CD4-positive, CD25-positive, alpha-beta regulatory T cell (primary cell): ENCODE measurements around the gene ZC3H4. TPM values are rescaled to one million over a fixed set of nuclear protein-coding genes. Genes with fewer than 3 reads are reported as not detected.

ENCODE experiments used
- ATAC-seq, 2 donors: fragments of 150-1000 bp; cut with Tn5 transposase; one replicate each; pipeline ENCODE4 v1.10.0; 2021; ENCODE audit warnings: low read depth in 2 of 2, moderate number of reproducible peaks in 2 of 2, moderate library complexity in 1 of 2
- DNase-seq, 3 donors: peaks; one replicate each; pipeline versions ENCODE4 v3.0.0 to v3.0.0-alpha.2; 2012 to 2022; ENCODE audit warnings: mixed read lengths in 1 of 3
- H3K27ac ChIP-seq: one replicate; pipeline ENCODE4 v1.7.0; 2013; ENCODE audit warnings: mild to moderate bottlenecking, low read length; ENCODE audit not compliant: insufficient read depth, poor library complexity, severe bottlenecking
- H3K27me3 ChIP-seq: one replicate; pipeline ENCODE4 v1.7.0; 2013; ENCODE audit warnings: low read length; ENCODE audit not compliant: control insufficient read depth, insufficient read depth
- H3K36me3 ChIP-seq: one replicate; pipeline ENCODE4 v1.7.0; 2013; ENCODE audit warnings: mild to moderate bottlenecking, low read length, moderate library complexity; ENCODE audit not compliant: control insufficient read depth, insufficient read depth
- H3K4me1 ChIP-seq: 2 replicates; pipeline ENCODE4 v1.7.0; 2013; ENCODE audit warnings: mild to moderate bottlenecking, low read length; ENCODE audit not compliant: insufficient read depth, control insufficient read depth, poor library complexity, severe bottlenecking
- H3K4me3 ChIP-seq: one replicate; pipeline ENCODE4 v1.7.0; 2013; ENCODE audit warnings: low read depth, mild to moderate bottlenecking, low read length, moderate library complexity
- H3K9me3 ChIP-seq, 2 experiments: 1 replicate in 1 of 2; 2 replicates in 1 of 2; pipeline ENCODE4 v1.7.0; 2013; ENCODE audit warnings: low read length in 2 of 2, mild to moderate bottlenecking in 1 of 2, moderate library complexity in 1 of 2; ENCODE audit not compliant: control insufficient read depth in 2 of 2
- H3K27ac Mint-ChIP-seq, 3 donors: one replicate each; pipeline ENCODE4 v1.8.0; 2020 to 2022; ENCODE audit warnings: mild to moderate bottlenecking in 3 of 3, mixed read lengths in 3 of 3, moderate library complexity in 2 of 3
- H3K27me3 Mint-ChIP-seq: one replicate; pipeline ENCODE4 v1.8.0; 2022; ENCODE audit warnings: mild to moderate bottlenecking, mixed read lengths
- H3K36me3 Mint-ChIP-seq: one replicate; pipeline ENCODE4 v1.8.0; 2020; ENCODE audit warnings: mixed read lengths
- H3K4me1 Mint-ChIP-seq, 4 donors: one replicate each; pipeline ENCODE4 v1.8.0; 2020 to 2022; ENCODE audit warnings: mixed read lengths in 4 of 4, mild to moderate bottlenecking in 1 of 4
- H3K4me3 Mint-ChIP-seq, 4 donors: one replicate each; pipeline ENCODE4 v1.8.0; 2020 to 2022; ENCODE audit warnings: mild to moderate bottlenecking in 4 of 4, mixed read lengths in 4 of 4, moderate library complexity in 3 of 4
- H3K9me3 Mint-ChIP-seq, 7 donors: one replicate each; pipeline ENCODE4 v1.8.0; 2020 to 2022; ENCODE audit warnings: mixed read lengths in 7 of 7, mild to moderate bottlenecking in 3 of 7, moderate library complexity in 2 of 7
- polyA plus RNA-seq, 4 donors: library from polyadenylated mRNA; unstranded; fragments of 300-500 nt; fragmentation: Illumina TruSeq; gene quantifications; one replicate each; pipeline ENCODE4 v1.2.3, GENCODE V29; 2021
- total RNA-seq: library from RNA; stranded (reverse); gene quantifications from one replicate; pipeline ENCODE4 v1.2.3, GENCODE V29; 2022

Gene ZC3H4
- total and polyA plus RNA-seq, 5 donors from 2014 or later = 0.58 to 84.7 (median 0.78) TPM

DNA sequence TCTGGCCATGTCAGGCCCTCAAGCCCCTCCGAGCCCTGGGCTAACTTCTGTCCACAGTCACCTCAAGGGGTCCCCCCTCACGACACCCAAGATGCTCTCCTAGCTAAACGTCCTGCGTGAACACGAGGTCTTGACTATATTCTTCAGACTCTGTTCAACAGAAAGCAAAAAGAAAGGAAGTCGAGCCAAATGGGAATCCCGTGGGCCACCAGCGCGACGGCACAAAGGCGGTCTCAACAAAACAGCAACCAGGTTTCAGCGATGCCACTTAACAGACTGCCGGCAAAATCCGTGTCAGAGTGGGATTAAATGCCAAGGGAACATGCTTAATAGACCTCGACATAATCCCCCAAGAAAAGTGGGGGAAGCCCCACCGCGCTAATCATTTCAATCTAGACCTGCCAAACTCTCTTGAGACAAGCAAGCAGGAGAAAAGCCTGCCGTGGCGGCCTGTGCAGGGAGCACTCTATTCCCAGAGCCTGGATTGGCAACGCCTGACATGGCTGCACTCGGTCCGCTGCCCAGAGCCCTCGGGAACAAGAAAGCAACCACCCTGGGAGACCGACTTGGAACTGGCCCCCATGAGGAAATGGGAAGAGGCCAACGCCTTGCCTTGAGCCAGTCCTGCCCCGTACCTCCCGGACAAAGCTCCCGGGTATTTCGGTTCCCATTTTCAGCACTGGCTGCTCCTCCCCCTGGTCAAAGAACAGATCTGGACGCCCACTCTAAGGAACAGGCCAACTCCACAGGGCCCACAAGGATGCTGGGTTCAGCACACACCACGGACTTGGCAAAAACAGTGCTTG lies 16.0 kb downstream of the ZC3H4 start:
- Histone ChIP-seq H3K9me3 (no peaks in the 10 kb centered on the region), H3K27me3 (no peaks in the 10 kb centered on the region), H3K4me3 (no peak overlapping the region), H3K27ac (no peak overlapping the region), H3K36me3 (peaks cover 7% of the 10 kb centered on the region), H3K4me1 (peaks cover 36% of the 10 kb centered on the region)
- H3K4me3 Mint-ChIP-seq = peak overlapping the region in 1 of 4 donors; percentile 35
- DNase-seq = no peak
- H3K27ac Mint-ChIP-seq = peak overlapping the region in 2 of 3 donors; percentile 66 to 92
- ATAC-seq = no peak
- peaks cover 16% of the 10 kb centered on the region for H3K36me3 Mint-ChIP-seq
- no peaks in the 10 kb centered on the region for H3K27me3 Mint-ChIP-seq
- no peaks in the 10 kb centered on the region for H3K9me3 Mint-ChIP-seq
- H3K4me1 Mint-ChIP-seq = peaks cover 5 to 76% (median 44%) of the 10 kb centered on the region in 4 donors

- Histone ChIP-seq H3K27me3 (no peaks in the 10 kb centered on the region), H3K4me1 (peaks cover 35% of the 10 kb centered on the region), H3K9me3 (no peaks in the 10 kb centered on the region), H3K27ac (no peak overlapping the region), H3K4me3 (no peak overlapping the region), H3K36me3 (peaks cover 15% of the 10 kb centered on the region)
- Mint-ChIP-seq H3K4me3 (peak overlapping the region in 2 of 4 donors; percentile 35 to 63), H3K36me3 (peaks cover 21% of the 10 kb centered on the region), H3K9me3 (no peaks in the 10 kb centered on the region), H3K27me3 (no peaks in the 10 kb centered on the region), H3K27ac (peak overlapping the region in 2 of 3 donors; percentile 66 to 92), H3K4me1 (peaks cover 5 to 73% (median 38%) of the 10 kb centered on the region in 4 donors)
- ATAC-seq (no peak), DNase-seq (no peak)
Observed at GRCh38 chr19:47096721-47097120, 16.9 kb downstream of the ZC3H4 start.

- no peaks in the 10 kb centered on the region for H3K27me3 Mint-ChIP-seq
- no peak for DNase-seq
- no peaks in the 10 kb centered on the region for H3K9me3 Mint-ChIP-seq
- no peak for ATAC-seq
- Histone ChIP-seq H3K4me3 (no peak overlapping the region), H3K27me3 (no peaks in the 10 kb centered on the region), H3K4me1 (peaks cover 35% of the 10 kb centered on the region), H3K9me3 (no peaks in the 10 kb centered on the region), H3K36me3 (peaks cover 15% of the 10 kb centered on the region), H3K27ac (peak overlapping the region; percentile 83)
- peaks cover 21% of the 10 kb centered on the region for H3K36me3 Mint-ChIP-seq
- H3K27ac Mint-ChIP-seq = peak overlapping the region; percentile 92 to 99 (median 96)
- peak overlapping the region in 2 of 4 donors; percentile 11 to 76 for H3K4me3 Mint-ChIP-seq
- peaks cover 5 to 73% (median 38%) of the 10 kb centered on the region in 4 donors for H3K4me1 Mint-ChIP-seq
Observed at GRCh38 chr19:47096100-47096704, 17.4 kb downstream of the ZC3H4 start.

- H3K36me3 ChIP-seq = peaks cover 21% of the 10 kb centered on the region
- peaks cover 5 to 70% (median 36%) of the 10 kb centered on the region in 4 donors for H3K4me1 Mint-ChIP-seq
- H3K4me1 ChIP-seq = peaks cover 35% of the 10 kb centered on the region
- DNase-seq = no peak
- no peak overlapping the region for H3K4me3 ChIP-seq
- peaks cover 25% of the 10 kb centered on the region for H3K36me3 Mint-ChIP-seq
- H3K27ac Mint-ChIP-seq = peak overlapping the region; percentile 92 to 99 (median 96)
- peak overlapping the region in 3 of 4 donors; percentile 10 to 76 (median 52) for H3K4me3 Mint-ChIP-seq
- no peak for ATAC-seq
- no peaks in the 10 kb centered on the region for H3K9me3 ChIP-seq
- no peaks in the 10 kb centered on the region for H3K27me3 Mint-ChIP-seq
- H3K27ac ChIP-seq = peak overlapping the region; percentile 83
- no peaks in the 10 kb centered on the region for H3K27me3 ChIP-seq
- no peaks in the 10 kb centered on the region for H3K9me3 Mint-ChIP-seq
Observed at GRCh38 chr19:47095476-47096099, 18.0 kb downstream of the ZC3H4 start.

DNA sequence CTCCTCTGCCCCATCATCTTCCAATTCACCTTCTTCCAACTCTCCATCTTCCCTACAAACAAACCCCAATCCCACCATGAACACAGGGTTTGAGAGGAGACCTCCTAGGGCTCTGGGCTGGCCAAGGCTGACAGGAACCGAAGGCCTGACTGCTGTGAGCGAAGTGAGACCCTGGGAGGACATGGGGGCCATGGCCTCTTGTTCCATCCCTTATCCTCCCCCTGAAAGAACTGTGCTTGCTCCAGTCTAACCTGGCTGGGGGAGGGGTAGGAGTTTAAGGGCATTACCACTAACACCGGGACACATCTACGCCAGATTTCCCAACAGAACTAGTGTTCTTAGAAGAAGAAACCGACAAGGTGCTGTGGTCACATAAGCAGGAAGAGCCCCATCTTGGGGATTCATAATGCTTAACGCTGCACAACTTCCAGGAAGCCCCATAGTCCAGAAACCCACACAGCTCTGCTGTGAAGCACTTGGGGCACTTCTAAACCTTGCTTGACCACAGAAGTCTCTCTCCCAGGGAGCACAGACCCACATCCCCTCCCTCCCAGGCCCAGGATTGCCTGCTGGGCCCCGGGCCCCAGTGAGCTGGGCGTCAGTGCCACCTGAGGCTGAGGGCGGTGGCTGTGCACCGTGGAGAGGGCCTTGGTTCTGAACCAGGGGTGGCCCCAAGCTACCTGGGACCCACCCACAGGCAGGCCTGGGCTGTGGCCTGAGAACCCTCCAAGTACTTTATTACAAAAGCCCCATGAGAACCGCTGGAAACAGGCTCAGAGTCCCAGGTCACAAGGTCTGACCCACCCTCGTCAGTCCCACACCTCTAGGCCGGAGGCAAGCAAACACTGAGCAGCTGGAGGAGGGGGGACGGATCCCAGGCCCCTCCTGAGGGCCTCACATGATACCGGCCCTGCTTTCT lies 18.8 kb downstream of the ZC3H4 start:
- Mint-ChIP-seq H3K27ac (peak overlapping the region; percentile 92 to 99 (median 96)), H3K9me3 (no peaks in the 10 kb centered on the region), H3K4me1 (peaks cover 5 to 66% (median 30%) of the 10 kb centered on the region in 4 donors), H3K27me3 (no peaks in the 10 kb centered on the region), H3K4me3 (peak overlapping the region in 3 of 4 donors; percentile 61 to 76 (median 64)), H3K36me3 (peaks cover 33% of the 10 kb centered on the region)
- Histone ChIP-seq H3K27me3 (no peaks in the 10 kb centered on the region), H3K4me1 (peaks cover 35% of the 10 kb centered on the region), H3K9me3 (no peaks in the 10 kb centered on the region), H3K4me3 (peak overlapping the region; percentile 46), H3K36me3 (peaks cover 24% of the 10 kb centered on the region), H3K27ac (peak overlapping the region; percentile 83)
- peak in 2 of 3 donors; percentile 24 to 80 for DNase-seq
- ATAC-seq = peak; percentile 69 to 74

DNA sequence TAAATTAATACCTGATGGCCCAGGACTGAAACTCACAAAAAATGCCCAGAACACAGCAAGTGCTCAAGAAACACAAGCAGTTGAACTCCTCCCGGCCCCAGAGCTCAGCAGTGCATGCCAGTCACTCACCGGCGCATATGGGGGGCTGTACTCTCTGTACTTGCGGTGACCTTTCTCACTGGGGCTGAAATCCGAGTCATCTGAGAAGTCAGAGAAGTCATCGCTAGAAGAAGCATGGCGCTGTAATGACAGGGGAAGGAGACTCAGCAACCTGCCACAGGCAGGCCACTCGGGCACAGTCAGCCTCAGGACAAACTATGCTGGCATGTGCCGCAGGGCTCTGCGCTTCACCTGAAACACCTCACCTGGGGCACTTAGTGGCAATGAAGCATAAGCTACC lies 19.7 kb downstream of the ZC3H4 start:
- Histone ChIP-seq H3K4me1 (peaks cover 35% of the 10 kb centered on the region), H3K27ac (peak overlapping the region; percentile 83), H3K36me3 (peaks cover 32% of the 10 kb centered on the region), H3K27me3 (no peaks in the 10 kb centered on the region), H3K9me3 (no peaks in the 10 kb centered on the region), H3K4me3 (no peak overlapping the region)
- DNase-seq = peak in 1 of 3 donors; percentile 29
- ATAC-seq = no peak
- Mint-ChIP-seq H3K4me1 (peaks cover 3 to 60% (median 30%) of the 10 kb centered on the region in 4 donors), H3K27ac (peak overlapping the region; percentile 92 to 99 (median 96)), H3K9me3 (no peaks in the 10 kb centered on the region), H3K27me3 (no peaks in the 10 kb centered on the region), H3K36me3 (peaks cover 39% of the 10 kb centered on the region), H3K4me3 (no peak overlapping the region)

- DNase-seq (no peak), ATAC-seq (no peak)
- Histone ChIP-seq H3K9me3 (no peaks in the 10 kb centered on the region), H3K27me3 (no peaks in the 10 kb centered on the region), H3K4me1 (peaks cover 35% of the 10 kb centered on the region), H3K27ac (no peak overlapping the region), H3K36me3 (peaks cover 37% of the 10 kb centered on the region), H3K4me3 (no peak overlapping the region)
- Mint-ChIP-seq H3K9me3 (no peaks in the 10 kb centered on the region), H3K4me1 (peaks cover 0 to 55% (median 26%) of the 10 kb centered on the region in 4 donors), H3K4me3 (peak overlapping the region in 1 of 4 donors; percentile 49), H3K27ac (peak overlapping the region in 2 of 3 donors; percentile 92 to 99), H3K36me3 (peaks cover 39% of the 10 kb centered on the region), H3K27me3 (no peaks in the 10 kb centered on the region)
Observed at GRCh38 chr19:47093254-47093653, 20.3 kb downstream of the ZC3H4 start.
